Parathyroid adenoma (tissue), 2 donors: Measurements from ENCODE around the gene FADS3.

ENCODE experiments used
- H2AFZ ChIP-seq: fragments of 300-600 bp; sonication (generic); one replicate; pipeline ENCODE4 v1.7.0; 2017; ENCODE audit warnings: antibody characterized with exemption, mild to moderate bottlenecking
- H3K27ac ChIP-seq: fragments of 300-600 bp; sonication (generic); one replicate; pipeline ENCODE4 v1.7.0; 2017
- H3K27me3 ChIP-seq: fragments of 300-600 bp; sonication (generic); one replicate; pipeline ENCODE4 v1.7.0; 2017; ENCODE audit warnings: low read length; ENCODE audit not compliant: control insufficient read depth, insufficient read depth
- H3K36me3 ChIP-seq: fragments of 300-600 bp; sonication (generic); one replicate; pipeline ENCODE4 v1.7.0; 2017; ENCODE audit warnings: low read length; ENCODE audit not compliant: control insufficient read depth, insufficient read depth
- H3K4me1 ChIP-seq: fragments of 300-600 bp; sonication (generic); one replicate; pipeline ENCODE4 v1.7.0; 2017; ENCODE audit warnings: control low read depth
- H3K4me2 ChIP-seq: fragments of 300-600 bp; sonication (generic); one replicate; pipeline ENCODE4 v1.7.0; 2017; ENCODE audit warnings: low read length
- H3K4me3 ChIP-seq: fragments of 300-600 bp; sonication (generic); one replicate; pipeline ENCODE4 v1.7.0; 2017; ENCODE audit warnings: low read depth, low read length
- H3K79me2 ChIP-seq: fragments of 300-600 bp; sonication (generic); one replicate; pipeline ENCODE4 v1.7.0; 2017; ENCODE audit warnings: control low read depth
- H3K9ac ChIP-seq: fragments of 300-600 bp; sonication (generic); one replicate; pipeline ENCODE4 v1.7.0; 2017; ENCODE audit warnings: mild to moderate bottlenecking
- H3K9me3 ChIP-seq: fragments of 300-600 bp; sonication (generic); one replicate; pipeline ENCODE4 v1.7.0; 2017; ENCODE audit warnings: low read length; ENCODE audit not compliant: control insufficient read depth
- CTCF ChIP-seq: fragments of 300-600 bp; sonication (generic); IDR thresholded peaks from one replicate; pipeline ENCODE4 v1.7.0; 2017; ENCODE audit warnings: antibody characterized with exemption, mild to moderate bottlenecking
- donor health status: primary hyperparathyroidism.

FADS3 gene

DNA sequence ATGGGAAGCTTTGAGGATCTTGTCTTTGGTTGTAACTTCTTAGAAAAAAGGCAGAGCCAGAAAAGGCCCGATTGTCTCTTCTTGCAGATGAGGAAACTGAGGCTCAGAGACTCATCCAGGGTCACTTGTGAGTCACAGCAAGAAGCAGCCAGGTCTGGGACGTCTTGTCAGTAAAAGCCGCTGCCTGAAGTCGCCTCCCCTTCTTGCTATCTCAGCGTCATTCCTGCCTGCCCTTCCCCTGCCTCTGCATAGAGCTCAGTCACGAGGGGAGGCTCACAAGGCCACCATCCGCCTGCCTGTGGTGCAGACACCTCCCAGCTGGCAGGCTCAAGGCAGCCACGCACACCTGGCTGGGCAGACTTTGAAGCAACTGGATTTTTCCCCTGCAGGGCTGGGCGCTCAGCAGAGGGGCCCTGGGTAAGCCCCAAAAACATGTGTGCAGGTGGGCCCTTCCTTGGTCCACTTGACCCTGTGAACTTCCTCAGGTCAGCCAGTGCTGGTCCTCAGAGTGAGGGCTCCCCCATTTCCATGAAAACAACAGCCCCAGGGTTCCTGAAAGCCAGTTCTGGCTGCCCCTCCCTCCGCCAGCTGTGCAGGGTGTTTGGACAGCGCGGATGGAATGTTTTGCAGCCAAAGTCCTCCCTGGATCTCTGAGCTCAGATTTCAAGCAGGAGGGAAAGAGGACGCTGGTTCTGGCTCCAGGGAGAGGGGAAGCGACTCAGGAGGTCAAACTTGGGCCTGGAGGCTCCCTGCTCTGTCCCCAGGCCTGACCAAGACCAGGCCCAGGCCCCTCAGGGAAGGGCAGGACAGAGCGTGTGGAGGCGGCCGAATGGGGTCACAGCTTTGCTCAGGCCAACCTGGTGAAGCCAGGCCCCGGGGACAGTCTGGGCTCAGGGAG, 32.1 kb upstream of the FADS3 start:
- no peaks in the 10 kb centered on the region for H3K36me3 ChIP-seq
- no peak overlapping the region for H3K9ac ChIP-seq
- H3K4me2 ChIP-seq: no peak overlapping the region
- no peaks in the 10 kb centered on the region for H3K79me2 ChIP-seq
- H3K4me1 ChIP-seq: peaks cover 12% of the 10 kb centered on the region
- peak overlapping the region; percentile 71 for H2AFZ ChIP-seq
- H3K27me3 ChIP-seq: no peaks in the 10 kb centered on the region
- no peak overlapping the region for H3K4me3 ChIP-seq
- peak overlapping the region; percentile 78 for H3K27ac ChIP-seq
- TF ChIP-seq CTCF: no peak
- no peaks in the 10 kb centered on the region for H3K9me3 ChIP-seq

DNA sequence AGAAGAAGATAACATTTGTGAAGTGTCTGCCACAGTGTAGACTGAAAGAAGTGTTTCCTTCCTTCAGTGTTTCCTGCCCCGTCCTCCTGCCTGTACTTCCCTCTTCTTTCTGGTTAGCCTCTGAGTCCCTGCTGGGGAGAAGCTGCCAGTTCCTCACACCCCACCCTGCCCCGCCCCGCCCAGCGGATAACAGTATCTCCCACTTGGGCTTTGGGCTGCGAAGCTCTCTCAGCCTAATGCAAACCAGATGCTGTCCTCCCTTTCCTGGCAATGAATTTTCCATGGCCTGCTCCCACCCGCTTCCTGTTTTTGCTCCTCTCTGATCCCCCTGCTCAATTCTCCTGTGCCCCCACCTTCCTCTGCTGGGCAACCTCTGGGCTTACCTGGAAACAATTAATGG, 31.2 kb upstream of the FADS3 start:
- H3K4me2 ChIP-seq: no peak overlapping the region
- no peaks in the 10 kb centered on the region for H3K79me2 ChIP-seq
- TF ChIP-seq CTCF: no peak
- peaks cover 12% of the 10 kb centered on the region for H3K4me1 ChIP-seq
- H3K27ac ChIP-seq: peak overlapping the region; percentile 78
- H3K27me3 ChIP-seq: no peaks in the 10 kb centered on the region
- H3K9ac ChIP-seq: no peak overlapping the region
- no peaks in the 10 kb centered on the region for H3K9me3 ChIP-seq
- no peak overlapping the region for H3K4me3 ChIP-seq
- H3K36me3 ChIP-seq: no peaks in the 10 kb centered on the region
- no peak overlapping the region for H2AFZ ChIP-seq

GRCh38 chr11:61921446-61921845, 30.1 kb upstream of the FADS3 start:
- no peak for TF ChIP-seq CTCF
- Histone ChIP-seq H3K9me3 (no peaks in the 10 kb centered on the region), H2AFZ (no peak overlapping the region), H3K36me3 (no peaks in the 10 kb centered on the region), H3K27ac (no peak overlapping the region), H3K27me3 (no peaks in the 10 kb centered on the region), H3K4me3 (no peak overlapping the region), H3K4me2 (no peak overlapping the region), H3K4me1 (peaks cover 12% of the 10 kb centered on the region), H3K9ac (no peak overlapping the region), H3K79me2 (no peaks in the 10 kb centered on the region)

DNA sequence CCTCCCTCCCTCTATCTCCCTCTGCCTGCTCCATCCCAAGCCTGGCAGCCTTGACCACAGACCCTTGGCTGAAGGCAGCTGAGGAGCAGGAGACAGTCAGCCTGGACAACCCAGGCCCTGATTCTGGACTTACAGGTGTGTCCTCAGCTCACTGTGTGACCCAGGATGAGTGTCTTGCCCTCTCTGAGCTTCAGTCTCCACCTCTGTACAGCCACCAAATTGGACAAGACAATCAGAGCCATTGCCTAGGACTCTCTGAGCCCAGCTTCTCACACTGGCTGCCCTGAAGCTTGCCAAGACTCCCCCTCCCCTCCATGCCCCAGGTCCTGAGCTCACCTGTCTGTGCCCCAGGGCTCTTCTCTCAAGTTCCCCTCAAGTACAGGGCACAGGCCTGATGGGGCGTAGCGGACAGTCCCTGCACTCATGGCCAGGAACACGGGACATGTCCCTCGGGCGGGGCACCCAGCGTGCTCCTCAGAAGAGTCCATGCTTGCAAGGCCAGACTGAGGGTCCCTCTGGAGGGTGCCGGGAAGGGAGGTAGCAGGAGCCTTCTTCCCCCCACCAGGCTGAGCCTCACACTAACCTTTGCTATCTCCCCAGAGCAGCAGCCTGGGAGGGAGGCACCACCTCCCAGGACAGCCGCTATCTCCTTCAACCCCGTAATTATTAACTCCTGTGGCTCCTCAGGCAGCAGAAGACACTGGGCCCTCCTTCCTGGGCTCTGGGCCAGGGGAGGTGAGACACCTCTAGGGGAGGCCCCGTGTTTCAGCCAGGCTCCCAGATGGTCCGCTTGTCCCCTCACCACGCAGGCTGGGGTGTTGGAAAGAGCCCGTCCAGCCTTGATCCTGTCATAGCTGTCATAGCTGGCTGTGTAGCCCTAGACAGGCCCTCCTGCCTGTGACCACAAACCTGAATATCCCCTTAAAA, 28.6 kb upstream of the FADS3 start:
- H3K27ac ChIP-seq: no peak overlapping the region
- no peaks in the 10 kb centered on the region for H3K27me3 ChIP-seq
- peaks cover 12% of the 10 kb centered on the region for H3K4me1 ChIP-seq

More for the DNA sequence above, 28.6 kb upstream of the FADS3 start:
- no peaks in the 10 kb centered on the region for H3K79me2 ChIP-seq
- H3K36me3 ChIP-seq: no peaks in the 10 kb centered on the region
- H3K9ac ChIP-seq: no peak overlapping the region
- H2AFZ ChIP-seq: no peak overlapping the region
- no peak overlapping the region for H3K4me2 ChIP-seq
- TF ChIP-seq CTCF: no peak
- H3K4me3 ChIP-seq: no peak overlapping the region
- H3K9me3 ChIP-seq: no peaks in the 10 kb centered on the region
